ENCODE results near the gene MIA. TPM values are rescaled to one million over a fixed set of nuclear protein-coding genes. Genes with fewer than 3 reads are reported as not detected.

The MIA gene
- total and polyA plus RNA-seq, 2 of the 8 experiments (the other 6 are each of a cell fraction or from before 2014, with no cell fraction given): not detected

DNA sequence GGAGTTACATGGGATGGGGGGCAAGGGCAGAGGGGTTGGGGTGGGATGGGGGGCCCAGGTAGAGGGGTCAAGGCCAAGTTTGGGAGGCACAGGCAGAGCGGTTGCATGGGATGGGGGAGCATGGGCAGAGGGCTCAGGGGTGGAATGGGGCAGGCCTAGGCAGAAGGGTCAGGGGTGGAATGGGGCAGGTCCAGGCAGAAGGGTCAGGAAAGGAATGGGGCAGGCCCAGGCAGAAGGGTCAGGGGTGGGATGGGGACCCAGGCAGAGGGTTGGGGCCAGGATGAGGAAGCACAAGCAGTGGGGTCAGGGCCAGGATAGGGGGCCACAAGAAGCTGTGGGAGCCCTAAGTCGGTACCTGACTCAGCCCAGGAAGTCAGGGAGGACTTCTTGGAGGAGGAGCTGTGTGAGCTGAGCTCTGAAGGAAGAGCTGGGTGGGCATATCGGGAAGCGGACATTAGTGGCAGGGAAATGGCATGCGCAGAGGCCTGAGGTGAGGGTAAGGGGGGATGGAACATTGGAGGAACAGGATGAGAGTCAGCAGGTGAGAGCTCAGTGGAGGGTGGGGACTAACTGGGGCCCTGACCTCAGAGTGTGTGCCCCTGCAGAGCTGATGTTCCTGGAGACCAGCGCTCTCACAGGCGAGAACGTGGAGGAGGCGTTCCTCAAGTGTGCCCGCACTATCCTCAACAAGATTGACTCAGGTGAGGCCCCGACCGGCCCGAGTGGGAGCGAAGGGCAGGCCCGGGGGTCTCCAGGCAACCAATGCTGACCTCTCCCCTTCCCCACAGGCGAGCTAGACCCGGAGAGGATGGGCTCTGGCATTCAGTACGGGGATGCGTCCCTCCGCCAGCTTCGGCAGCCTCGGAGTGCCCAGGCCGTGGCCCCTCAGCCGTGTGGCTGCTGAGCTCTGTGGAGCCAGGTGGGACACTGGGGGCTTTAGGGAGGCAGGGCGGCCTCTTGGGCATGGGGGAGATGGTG is 11.0 kb downstream of the MIA start:
- ChIA-PET CTCF (ENCODE audit: partially characterized antibody) (interaction anchor here (0.6 to 1.9 kb wide), 6 partner anchors 12 to 478 kb away, joined by 3 to 7 read pairs (median 5); partner anchors contain the start of gene EGLN2), POLR2A (ENCODE audit: partially characterized antibody) (interaction anchor here (0.7 to 4.0 kb wide), 13 partner anchors 9 to 96 kb away, joined by 3 to 22 read pairs (median 5); partner anchors contain the start of genes ACTMAP, EGLN2, NUMBL and RAB4B)
- Histone ChIP-seq H3K4me2 (ENCODE audit: insufficient read depth in 1 of 2, low read depth in 2 of 2, low read length in 2 of 2) (no peak overlapping the region), H3K27ac (ENCODE audit: low read depth, low read length) (no peak overlapping the region), H2BK12ac (ENCODE audit: low read depth, low read length) (no peak overlapping the region), H4K8ac (ENCODE audit: extremely low read depth, insufficient read depth, low read length) (peak overlapping the region; percentile 53; the same call in 1 of the 2 replicates), H3K14ac (ENCODE audit: insufficient read length) (no peak overlapping the region), H3K27me3 (replicated peaks in 1 of 4; ENCODE audit: control insufficient read depth in 3 of 4, extremely low read depth in 1 of 4, insufficient read depth in 3 of 4, low read length in 3 of 4) (no peaks in the 10 kb centered on the region), H2AFZ (ENCODE audit: low read length) (no peak overlapping the region), H2BK20ac (ENCODE audit: low read length) (no peak overlapping the region), H3K4me3 (ENCODE audit: extremely low read depth in 1 of 4, insufficient read depth in 2 of 4, low read depth in 3 of 4, low read length in 4 of 4) (no peak overlapping the region), H3K79me1 (ENCODE audit: low read depth, low read length) (no peaks in the 10 kb centered on the region), H2BK5ac (ENCODE audit: low read depth, low read length) (no peak overlapping the region), H4K5ac (ENCODE audit: insufficient read length, low read depth, low read length) (no peak overlapping the region), H3K23ac (ENCODE audit: insufficient read length) (no peak overlapping the region), H2BK15ac (ENCODE audit: low read length) (no peak overlapping the region), H3K4ac (replicated peaks; ENCODE audit: insufficient read length, low read depth, low read length) (no peak overlapping the region), H3K9ac (replicated peaks in 1 of 4; ENCODE audit: extremely low read depth in 1 of 4, low read depth in 3 of 4, low read length in 3 of 4) (peak overlapping the region in 1 of 4 experiments; percentile 28; a peak in 1 of 7 replicates), H3K4me1 (replicated peaks in 1 of 4; ENCODE audit: control insufficient read depth in 3 of 4, insufficient read depth in 4 of 4, low read length in 3 of 4) (no peaks in the 10 kb centered on the region), H3K9me3 (ENCODE audit: insufficient read depth in 2 of 2, low read depth in 1 of 2, low read length in 1 of 2) (no peaks in the 10 kb centered on the region), H3K36me3 (ENCODE audit: control insufficient read depth in 2 of 4, insufficient read depth in 4 of 4, low read length in 3 of 4) (no peaks in the 10 kb centered on the region; a peak in 1 of 8 replicates), H4K20me1 (replicated peaks in 1 of 2; ENCODE audit: control insufficient read depth in 1 of 2, insufficient read depth in 2 of 2, low read length in 2 of 2) (no peaks in the 10 kb centered on the region), H3K56ac (replicated peaks; ENCODE audit: insufficient read length, low read depth, low read length) (no peak overlapping the region), H2BK120ac (replicated peaks; ENCODE audit: low read depth, low read length) (no peak overlapping the region), H3K79me2 (ENCODE audit: control insufficient read depth in 1 of 2, insufficient read depth in 2 of 2, low read length in 2 of 2) (no peaks in the 10 kb centered on the region), H4K91ac (replicated peaks; ENCODE audit: insufficient read length, low read length) (no peak overlapping the region), H3K18ac (ENCODE audit: extremely low read depth, low read length) (no peak overlapping the region), H2AK5ac (ENCODE audit: low read depth, low read length) (no peak overlapping the region), H3K23me2 (ENCODE audit: low read depth, low read length) (no peaks in the 10 kb centered on the region)
- 91% methylated on average over 22 of the region's 25 CpGs; no CpG with 5 or more reads in 1 of the 2 experiments for WGBS, 2 experiments (ENCODE audit: extremely low coverage in 1 of 2, insufficient coverage in 1 of 2, insufficient read length in 1 of 2, insufficient replicate concordance in 2 of 2, low coverage in 1 of 2, low lambda C conversion rate in 2 of 2, missing lambda C conversion rate in 1 of 2)
- FAIRE-seq (no peak), DNase-seq (ENCODE audit: low read depth in 1 of 2, low spot score in 2 of 2) (no peak)
- TF ChIP-seq FOSL1 (IDR thresholded peaks at IDR 0.05; ENCODE audit: insufficient read depth, low read depth, low read length) (no peak), SIN3A (conservative IDR thresholded peaks at IDR 0.05 in 1 of 2, IDR thresholded peaks at IDR 0.05 in 1 of 2; ENCODE audit: low read depth in 1 of 2, low read length in 2 of 2) (no peak), SIX5 (IDR thresholded peaks at IDR 0.05; ENCODE audit: low read depth, low read length) (no peak), JUND (IDR thresholded peaks at IDR 0.05; ENCODE audit: low read length) (no peak), CEBPB (IDR thresholded peaks at IDR 0.05; ENCODE audit: low read depth, low read length) (no peak), SIRT6 (IDR thresholded peaks at IDR 0.05; ENCODE audit: low read length) (no peak), POLR2AphosphoS5 (IDR thresholded peaks at IDR 0.05; ENCODE audit: low read depth, low read length) (no peak), BCL11A (IDR thresholded peaks at IDR 0.05; ENCODE audit: low read depth in 2 of 2, low read length in 2 of 2) (no peak), SRF (IDR thresholded peaks at IDR 0.05; ENCODE audit: low read depth, low read length) (no peak), HDAC6 (IDR thresholded peaks at IDR 0.05; ENCODE audit: low read depth, low read length) (no peak), GTF2F1 (IDR thresholded peaks at IDR 0.05; ENCODE audit: borderline replicate concordance, low read depth, low read length) (no peak), SP1 (IDR thresholded peaks at IDR 0.05; ENCODE audit: low read depth, low read length) (no peak), POLR2A (IDR thresholded peaks at IDR 0.05; ENCODE audit: control extremely low read depth in 1 of 2, low read depth in 2 of 2, low read length in 2 of 2) (no peak)

All from H1 (cell line).